DOHH2 (cell line): ENCODE results near the gene TNFAIP8L2.
A peak's percentile ranks its signal among the peaks of the same experiment; 100 is the strongest.
"Not testable (repeated sequence)": the region's sequence is repeated elsewhere in the genome, so short reads cannot be mapped to it uniquely, and the experiment has no call there.

ENCODE experiments used
- H3F3A ChIP-seq: fragments of 200-600 bp; sonication (generic), shearing (Covaris generic); 2 replicates; pipeline ENCODE4 v1.6.0; 2016; ENCODE audit warnings: antibody characterized with exemption, mild to moderate bottlenecking; ENCODE audit not compliant: control insufficient read depth, insufficient read depth
- H3K27ac ChIP-seq: fragments of 200-600 bp; sonication (generic); 2 replicates; pipeline ENCODE4 v1.5.1; 2014; ENCODE audit warnings: low read depth, mild to moderate bottlenecking, low read length, moderate library complexity
- H3K27me3 ChIP-seq: fragments of 200-600 bp; sonication (generic); 2 replicates; pipeline ENCODE4 v1.6.1; 2014; ENCODE audit warnings: mild to moderate bottlenecking, low read length, mixed read lengths; ENCODE audit not compliant: control insufficient read depth
- H3K36me3 ChIP-seq: fragments of 200-600 bp; sonication (generic); 2 replicates; pipeline ENCODE4 v1.6.1; 2014; ENCODE audit warnings: mild to moderate bottlenecking, low read length, moderate library complexity, mixed read lengths; ENCODE audit not compliant: control insufficient read depth
- H3K4me1 ChIP-seq: fragments of 200-600 bp; sonication (generic); 2 replicates; pipeline ENCODE4 v1.6.1; 2014; ENCODE audit warnings: mild to moderate bottlenecking, low read length, mixed read lengths; ENCODE audit not compliant: control insufficient read depth
- H3K4me2 ChIP-seq: fragments of 200-600 bp; sonication (generic); 2 replicates; pipeline ENCODE4 v1.6.0; 2014; ENCODE audit warnings: mild to moderate bottlenecking, low read length, moderate library complexity
- H3K4me3 ChIP-seq: fragments of 200-600 bp; sonication (generic); 2 replicates; pipeline ENCODE4 v1.5.1; 2014; ENCODE audit warnings: mild to moderate bottlenecking, low read length, mixed read lengths
- H3K79me2 ChIP-seq: fragments of 200-600 bp; sonication (generic); 2 replicates; pipeline ENCODE4 v1.6.1; 2014; ENCODE audit warnings: mild to moderate bottlenecking, low read length, mixed read lengths; ENCODE audit not compliant: control insufficient read depth
- H3K9me2 ChIP-seq: fragments of 200-600 bp; sonication (generic); replicated peaks from 2 replicates; pipeline ENCODE4 v1.6.1; 2014; ENCODE audit warnings: mild to moderate bottlenecking, low read length, mixed read lengths; ENCODE audit not compliant: control insufficient read depth
- H3K9me3 ChIP-seq: fragments of 200-600 bp; sonication (generic); 2 replicates; pipeline ENCODE4 v1.6.1; 2014; ENCODE audit warnings: antibody characterized with exemption, low read length, mixed read lengths; ENCODE audit not compliant: control insufficient read depth, insufficient read depth
- H4K20me1 ChIP-seq: fragments of 200-600 bp; sonication (generic); 2 replicates; pipeline ENCODE4 v1.6.0; 2014; ENCODE audit warnings: low read depth, mild to moderate bottlenecking, antibody characterized with exemption, low read length, moderate library complexity; ENCODE audit not compliant: control insufficient read depth, insufficient read depth
- EZH2phosphoT487 ChIP-seq: fragments of 200-600 bp; sonication (generic); IDR thresholded peaks from 2 replicates; pipeline ENCODE4 v1.6.1; 2017; ENCODE audit warnings: borderline replicate concordance, mild to moderate bottlenecking, antibody characterized with exemption, low read length, moderate library complexity, mixed read lengths
- TF ChIP-seq, protein P1 (sequence below): fragments of 200-600 bp; sonication (generic); IDR thresholded peaks from one replicate; pipeline ENCODE4 v1.5.1; 2014; ENCODE audit warnings: antibody characterized with exemption, mild to moderate bottlenecking, low read depth, low read length; ENCODE audit not compliant: poor library complexity, severe bottlenecking

Gene TNFAIP8L2

DNA sequence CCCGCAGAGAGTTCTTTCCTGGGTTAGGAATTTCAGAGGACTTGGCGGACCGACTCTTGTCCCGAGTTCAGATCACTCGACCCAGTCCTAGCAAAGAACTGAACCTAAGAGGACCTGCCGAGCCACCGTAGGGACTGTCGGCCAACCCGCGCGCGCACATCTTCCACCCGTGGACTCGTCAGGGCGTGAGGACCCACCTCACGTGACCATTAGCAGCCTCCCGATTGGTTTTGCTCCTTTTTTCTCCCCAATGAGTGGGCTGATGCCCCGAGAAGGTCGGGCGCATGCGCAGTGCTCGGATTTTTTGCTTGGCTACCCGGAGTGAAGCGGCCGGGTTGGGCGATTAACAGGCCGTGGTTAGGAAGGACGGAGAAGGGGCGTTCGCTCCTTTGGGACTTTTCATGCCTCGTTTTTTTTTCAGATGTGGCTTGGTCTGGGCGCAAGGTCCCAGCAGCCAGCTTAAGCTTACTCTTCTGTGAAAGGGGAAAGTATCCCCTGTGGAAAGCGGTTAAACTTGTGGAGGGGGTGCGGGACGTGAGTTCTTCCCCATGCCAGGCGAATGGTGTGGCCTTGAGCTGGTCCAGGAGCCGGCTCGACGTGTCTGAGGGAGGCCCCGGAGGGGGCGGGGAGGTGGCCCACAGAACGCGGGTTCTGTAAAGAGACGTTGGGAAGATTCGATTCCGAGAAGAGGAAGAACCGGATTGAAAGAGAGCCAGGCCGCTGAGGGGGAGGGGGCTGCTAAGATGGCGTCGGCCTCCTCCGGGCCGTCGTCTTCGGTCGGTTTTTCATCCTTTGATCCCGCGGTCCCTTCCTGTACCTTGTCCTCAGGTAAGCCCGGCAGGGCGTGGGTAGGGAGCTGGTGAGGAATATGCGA, 42.0 kb downstream of the TNFAIP8L2 start, which contains the start of gene PIP5K1A:
Gene PIP5K1A, plus strand, starts transcription at position 299 of the 874 bp plus-strand sequence. Its CDS starts 445 bp downstream, at position 744.
- Histone ChIP-seq H3K4me2 (peak within 1 kb of the TSS; percentile 87), H3K4me3 (peak within 1 kb of the TSS; percentile 99), H4K20me1 (peaks cover 5% of the 10 kb centered on the region; the same call in 1 of the 2 replicates), H3K4me1 (peaks cover 26% of the 10 kb centered on the region), H3K27me3 (no peaks in the 10 kb centered on the region), H3K79me2 (peaks cover 58% of the 10 kb centered on the region), H3K9me3 (no peaks in the 10 kb centered on the region), H3K9me2 (no peaks in the 10 kb centered on the region), H3K36me3 (peaks cover 35% of the 10 kb centered on the region), H3F3A (peaks cover 11% of the 10 kb centered on the region), H3K27ac (peak within 1 kb of the TSS; percentile 76)
- no peak for TF ChIP-seq EZH2phosphoT487
- TF ChIP-seq, protein P1, sequence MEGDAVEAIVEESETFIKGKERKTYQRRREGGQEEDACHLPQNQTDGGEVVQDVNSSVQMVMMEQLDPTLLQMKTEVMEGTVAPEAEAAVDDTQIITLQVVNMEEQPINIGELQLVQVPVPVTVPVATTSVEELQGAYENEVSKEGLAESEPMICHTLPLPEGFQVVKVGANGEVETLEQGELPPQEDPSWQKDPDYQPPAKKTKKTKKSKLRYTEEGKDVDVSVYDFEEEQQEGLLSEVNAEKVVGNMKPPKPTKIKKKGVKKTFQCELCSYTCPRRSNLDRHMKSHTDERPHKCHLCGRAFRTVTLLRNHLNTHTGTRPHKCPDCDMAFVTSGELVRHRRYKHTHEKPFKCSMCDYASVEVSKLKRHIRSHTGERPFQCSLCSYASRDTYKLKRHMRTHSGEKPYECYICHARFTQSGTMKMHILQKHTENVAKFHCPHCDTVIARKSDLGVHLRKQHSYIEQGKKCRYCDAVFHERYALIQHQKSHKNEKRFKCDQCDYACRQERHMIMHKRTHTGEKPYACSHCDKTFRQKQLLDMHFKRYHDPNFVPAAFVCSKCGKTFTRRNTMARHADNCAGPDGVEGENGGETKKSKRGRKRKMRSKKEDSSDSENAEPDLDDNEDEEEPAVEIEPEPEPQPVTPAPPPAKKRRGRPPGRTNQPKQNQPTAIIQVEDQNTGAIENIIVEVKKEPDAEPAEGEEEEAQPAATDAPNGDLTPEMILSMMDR, result no peak

DNA sequence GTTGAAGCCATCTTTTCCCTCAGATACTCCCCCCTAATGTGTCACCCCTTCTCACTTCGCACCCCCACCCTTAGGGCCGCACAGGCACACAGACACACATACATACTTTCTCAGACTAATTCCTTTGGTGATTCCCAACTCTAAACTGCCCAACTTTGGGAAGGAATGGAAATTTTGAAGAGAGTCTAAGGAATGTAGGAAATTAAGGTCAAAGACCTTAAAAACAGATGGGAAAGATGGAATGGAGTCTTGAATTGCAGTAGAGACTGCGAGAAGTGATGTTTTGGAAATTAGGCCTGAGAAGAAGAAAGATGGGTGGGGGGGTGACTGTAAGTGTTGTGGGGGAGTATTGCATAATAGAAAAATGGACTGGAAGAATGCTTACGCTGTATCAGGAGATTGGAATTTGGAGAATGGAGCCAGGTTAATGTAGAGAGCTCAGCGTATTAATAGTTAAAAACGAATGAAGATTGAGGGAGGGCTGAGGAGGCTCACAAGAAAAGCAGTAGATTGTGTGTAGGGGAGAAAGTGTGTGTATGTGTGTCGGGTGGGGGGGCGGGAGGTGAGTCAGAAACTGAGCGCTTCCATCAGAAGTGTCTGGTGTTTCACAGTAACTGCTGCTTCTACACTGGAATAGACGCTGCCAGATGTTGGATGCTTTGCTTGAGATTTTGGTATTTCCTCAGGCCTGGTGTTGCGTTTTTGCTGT, 43.6 kb downstream of the TNFAIP8L2 start:
- Histone ChIP-seq H3K4me3 (peak overlapping the region; percentile 99), H3K27me3 (no peaks in the 10 kb centered on the region), H3K4me2 (peak overlapping the region; percentile 87), H3K36me3 (peaks cover 45% of the 10 kb centered on the region), H3K27ac (no peak overlapping the region), H3K9me2 (no peaks in the 10 kb centered on the region), H3K4me1 (peaks cover 26% of the 10 kb centered on the region), H4K20me1 (peaks cover 5% of the 10 kb centered on the region; the same call in 1 of the 2 replicates), H3K79me2 (peaks cover 73% of the 10 kb centered on the region), H3K9me3 (no peaks in the 10 kb centered on the region), H3F3A (peaks cover 2% of the 10 kb centered on the region; the same call in 1 of the 2 replicates)
- TF ChIP-seq, protein P1, result no peak
- TF ChIP-seq EZH2phosphoT487, result no peak

DNA sequence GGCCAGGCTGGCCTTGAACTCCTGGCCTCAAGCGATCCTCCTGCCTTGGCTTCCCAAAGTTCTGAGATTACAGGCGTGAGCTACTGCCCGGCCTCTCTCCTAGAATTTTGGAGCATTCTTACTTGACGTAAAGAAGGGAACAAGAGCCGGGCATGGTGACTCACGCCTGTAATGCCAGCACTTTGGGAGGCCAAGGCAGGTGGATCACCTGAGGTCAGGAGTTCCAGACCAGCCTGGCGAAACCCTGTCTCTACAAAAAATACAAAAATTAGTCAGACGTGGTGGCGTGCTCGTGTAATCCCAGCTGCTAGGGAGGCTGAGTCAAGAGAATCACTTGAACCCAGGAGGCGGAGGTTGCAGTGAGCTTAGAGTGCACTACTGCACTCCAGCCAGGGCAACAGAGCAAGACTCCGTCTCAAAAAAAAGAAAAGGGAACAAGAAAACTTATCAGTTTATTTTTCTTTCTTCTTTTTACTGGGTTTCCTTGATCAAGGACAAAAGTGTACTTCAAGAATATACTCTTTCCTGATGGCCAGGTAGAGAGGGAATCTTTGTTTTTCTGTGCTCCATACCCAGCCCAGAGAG, 49.0 kb downstream of the TNFAIP8L2 start:
- H3K36me3 ChIP-seq, result peaks cover 75% of the 10 kb centered on the region
- H3K27me3 ChIP-seq, H3K9me2 ChIP-seq, H3F3A ChIP-seq, H4K20me1 ChIP-seq, H3K27ac ChIP-seq, H3K4me1 ChIP-seq, H3K9me3 ChIP-seq, H3K4me2 ChIP-seq, H3K4me3 ChIP-seq: not testable (repeated sequence)
- peaks cover 98% of the 10 kb centered on the region for H3K79me2 ChIP-seq
